ENCODE measurements around the gene PACRG. TPM values are rescaled to one million over a fixed set of nuclear protein-coding genes. Genes with fewer than 3 reads are reported as not detected.

The PACRG gene
- total RNA-seq, 2 experiments from 2014 or later = 0.66 to 0.81 TPM

- no peak overlapping the region for H3K4me3 ChIP-seq (ENCODE audit: low read length)
- Mint-ChIP-seq H3K27ac (no peak overlapping the region), H3K9me3 (peaks cover 6% of the 10 kb centered on the region), H3K4me3 (no peak overlapping the region), H3K36me3 (ENCODE audit: low read depth) (no peaks in the 10 kb centered on the region), H3K4me1 (ENCODE audit: low read depth) (no peaks in the 10 kb centered on the region), H3K27me3 (no peaks in the 10 kb centered on the region)
- no peaks in the 10 kb centered on the region for H3K36me3 ChIP-seq (ENCODE audit: insufficient read depth, low read length)
- ChIA-PET POLR2A (no interaction called here), CTCF (no interaction called here)
- peaks cover 0 to 7% of the 10 kb centered on the region in 2 experiments for H3K9me3 ChIP-seq (ENCODE audit: control insufficient read depth in 1 of 2, insufficient read depth in 1 of 2, low read length in 2 of 2)
- ATAC-seq (ENCODE audit: poor library complexity) = no peak
- no peaks in the 10 kb centered on the region for H3K27me3 ChIP-seq (ENCODE audit: control insufficient read depth in 1 of 2, insufficient read depth in 2 of 2, low read length in 2 of 2)
- H3K4me1 ChIP-seq (ENCODE audit: insufficient read depth, low read length) = no peaks in the 10 kb centered on the region
- DNase-seq = no peak
- intact Hi-C loops (cut with DNase I, micrococcal nuclease) = no loop called here
- TF ChIP-seq CTCF (IDR thresholded peaks at IDR 0.05) = no peak
- no peak overlapping the region for H3K27ac ChIP-seq (ENCODE audit: low read depth in 1 of 2, low read length in 2 of 2)
Observed at GRCh38 chr6:163077134-163077533, 349.4 kb downstream of the PACRG start.

- no peaks in the 10 kb centered on the region for H3K36me3 ChIP-seq (ENCODE audit: insufficient read depth, low read length)
- Mint-ChIP-seq H3K9me3 (peaks cover 4% of the 10 kb centered on the region), H3K4me1 (ENCODE audit: low read depth) (no peaks in the 10 kb centered on the region), H3K4me3 (no peak overlapping the region), H3K36me3 (ENCODE audit: low read depth) (no peaks in the 10 kb centered on the region), H3K27ac (no peak overlapping the region), H3K27me3 (no peaks in the 10 kb centered on the region)
- H3K4me1 ChIP-seq (ENCODE audit: insufficient read depth, low read length) = no peaks in the 10 kb centered on the region
- no peak for DNase-seq
- H3K27me3 ChIP-seq (ENCODE audit: control insufficient read depth in 1 of 2, insufficient read depth in 2 of 2, low read length in 2 of 2) = no peaks in the 10 kb centered on the region
- ATAC-seq (ENCODE audit: poor library complexity) = no peak
- ChIA-PET POLR2A (no interaction called here), CTCF (no interaction called here)
- intact Hi-C loops (cut with DNase I, micrococcal nuclease) = no loop called here
- no peak overlapping the region for H3K27ac ChIP-seq (ENCODE audit: low read depth in 1 of 2, low read length in 2 of 2)
- peaks cover 0 to 7% of the 10 kb centered on the region in 2 experiments for H3K9me3 ChIP-seq (ENCODE audit: control insufficient read depth in 1 of 2, insufficient read depth in 1 of 2, low read length in 2 of 2)
- no peak overlapping the region for H3K4me3 ChIP-seq (ENCODE audit: low read length)
- no peak for TF ChIP-seq CTCF (IDR thresholded peaks at IDR 0.05)
Observed at GRCh38 chr6:163078712-163079111, 350.9 kb downstream of the PACRG start.

- ATAC-seq (ENCODE audit: poor library complexity) = no peak
- H3K9me3 Mint-ChIP-seq = peaks cover 4% of the 10 kb centered on the region
Observed at GRCh38 chr6:163080228-163080627, 352.5 kb downstream of the PACRG start.

More at GRCh38 chr6:163080228-163080627, 352.5 kb downstream of the PACRG start:
- H3K4me3 ChIP-seq (ENCODE audit: low read length) = no peak overlapping the region
- Mint-ChIP-seq H3K27me3 (no peaks in the 10 kb centered on the region), H3K4me1 (ENCODE audit: low read depth) (no peaks in the 10 kb centered on the region), H3K27ac (no peak overlapping the region), H3K36me3 (ENCODE audit: low read depth) (no peaks in the 10 kb centered on the region), H3K4me3 (no peak overlapping the region)
- H3K36me3 ChIP-seq (ENCODE audit: insufficient read depth, low read length) = no peaks in the 10 kb centered on the region
- no peak for DNase-seq
- ChIA-PET POLR2A (no interaction called here), CTCF (no interaction called here)
- intact Hi-C loops (cut with DNase I, micrococcal nuclease) = no loop called here
- no peak for TF ChIP-seq CTCF (IDR thresholded peaks at IDR 0.05)
- H3K4me1 ChIP-seq (ENCODE audit: insufficient read depth, low read length) = no peaks in the 10 kb centered on the region
- H3K27ac ChIP-seq (ENCODE audit: low read depth in 1 of 2, low read length in 2 of 2) = no peak overlapping the region
- H3K27me3 ChIP-seq (ENCODE audit: control insufficient read depth in 1 of 2, insufficient read depth in 2 of 2, low read length in 2 of 2) = no peaks in the 10 kb centered on the region
- H3K9me3 ChIP-seq (ENCODE audit: control insufficient read depth in 1 of 2, insufficient read depth in 1 of 2, low read length in 2 of 2) = peaks cover 0 to 7% of the 10 kb centered on the region in 2 experiments
